NCI-H2227 (cell line): Measurements from ENCODE around the gene MYO3B.
"Not testable (repeated sequence)": the region's sequence is repeated elsewhere in the genome, so short reads cannot be mapped to it uniquely, and the experiment has no call there.

ENCODE experiments used
- DNase-seq: peaks from one replicate; lab custom pipeline; 2025; ENCODE audit not compliant: unreplicated experiment; lab: John Stamatoyannopoulos, UW

Gene MYO3B

GRCh38 chr2:170408461-170409163 is 230.7 kb downstream of the MYO3B start:
- DNase-seq = no peak

- peak; percentile 91 for DNase-seq
These were observed 231.2 kb downstream of the MYO3B start for GRCh38 chr2:170409164-170409535.

- DNase-seq = no peak
These were observed 233.7 kb downstream of the MYO3B start for GRCh38 chr2:170411660-170412059.

- DNase-seq = no peak
These were observed 243.2 kb downstream of the MYO3B start for GRCh38 chr2:170420961-170421687.

GRCh38 chr2:170423919-170424318 is 246.0 kb downstream of the MYO3B start:
- no peak for DNase-seq

GRCh38 chr2:170425281-170425751 is 247.4 kb downstream of the MYO3B start:
- DNase-seq = no peak

GRCh38 chr2:170428868-170429267 is 250.9 kb downstream of the MYO3B start:
- DNase-seq = no peak

- no peak for DNase-seq
These were observed 254.9 kb downstream of the MYO3B start for GRCh38 chr2:170432823-170433222.

- DNase-seq = no peak
These were observed 255.5 kb downstream of the MYO3B start for GRCh38 chr2:170433448-170433847.

- DNase-seq = not testable (repeated sequence)
These were observed 256.4 kb downstream of the MYO3B start for GRCh38 chr2:170434396-170434795.

- no peak for DNase-seq
These were observed 257.1 kb downstream of the MYO3B start for GRCh38 chr2:170434900-170435621.

GRCh38 chr2:170436077-170436943 is 258.4 kb downstream of the MYO3B start:
- DNase-seq = no peak

- no peak for DNase-seq
These were observed 268.1 kb downstream of the MYO3B start for GRCh38 chr2:170446078-170446477.

GRCh38 chr2:170449034-170449433 is 271.1 kb downstream of the MYO3B start:
- no peak for DNase-seq

- DNase-seq = no peak
These were observed 276.8 kb downstream of the MYO3B start for GRCh38 chr2:170454471-170455372.

- no peak for DNase-seq
These were observed 277.9 kb downstream of the MYO3B start for GRCh38 chr2:170455617-170456426.

GRCh38 chr2:170456914-170457313 is 279.0 kb downstream of the MYO3B start:
- no peak for DNase-seq

- no peak for DNase-seq
These were observed 279.8 kb downstream of the MYO3B start for GRCh38 chr2:170457742-170458141.

GRCh38 chr2:170461889-170462288 is 283.9 kb downstream of the MYO3B start:
- peak; percentile 56 for DNase-seq
